GM21825 (cell line): ENCODE results near the gene ASTN1.

Experiments used
- ATAC-seq: cut with Tn5 transposase; IDR thresholded peaks from one replicate; pipeline ENCODE4 v1.9.1; 2021; ENCODE audit warnings: mild to moderate bottlenecking, moderate library complexity; ENCODE audit not compliant: unreplicated experiment

Gene ASTN1

GRCh38 chr1:177165069-177165439, 542 bp upstream of the ASTN1 start:
- no peak for ATAC-seq

DNA sequence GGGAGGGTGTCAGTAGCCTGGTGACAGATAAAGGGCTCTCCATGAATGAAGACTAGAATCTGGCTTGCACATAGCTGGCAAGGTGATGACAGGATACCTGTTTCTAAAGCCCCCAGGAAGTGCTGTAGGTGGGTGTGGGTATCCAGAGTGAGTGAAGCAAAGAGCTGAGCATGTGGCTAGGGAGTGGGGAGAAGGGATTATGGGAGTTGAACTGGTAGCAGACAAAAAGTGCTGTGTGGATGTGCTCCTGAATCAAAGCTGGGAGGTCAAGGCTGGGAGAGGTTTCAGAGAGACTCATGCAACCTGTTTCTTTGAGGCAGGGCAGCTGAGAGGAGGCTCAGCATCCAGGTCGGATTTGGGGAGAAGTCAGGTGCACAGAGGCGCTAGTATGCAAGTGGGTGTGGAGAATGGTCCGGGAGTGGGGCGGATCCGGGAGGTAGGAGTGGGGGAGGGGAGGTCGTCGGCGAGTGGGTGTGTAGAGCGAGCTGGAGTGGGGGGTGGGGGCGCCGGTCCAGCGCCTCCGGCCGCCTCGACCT, 600 bp downstream of the ASTN1 start:
- ATAC-seq, result no peak

GRCh38 chr1:177162243-177162642, 2.3 kb downstream of the ASTN1 start:
- ATAC-seq, result no peak

GRCh38 chr1:177146499-177146898, 18.0 kb downstream of the ASTN1 start:
- ATAC-seq, result no peak

- ATAC-seq, result no peak
Observed at GRCh38 chr1:177145106-177146070, 19.1 kb downstream of the ASTN1 start.

DNA sequence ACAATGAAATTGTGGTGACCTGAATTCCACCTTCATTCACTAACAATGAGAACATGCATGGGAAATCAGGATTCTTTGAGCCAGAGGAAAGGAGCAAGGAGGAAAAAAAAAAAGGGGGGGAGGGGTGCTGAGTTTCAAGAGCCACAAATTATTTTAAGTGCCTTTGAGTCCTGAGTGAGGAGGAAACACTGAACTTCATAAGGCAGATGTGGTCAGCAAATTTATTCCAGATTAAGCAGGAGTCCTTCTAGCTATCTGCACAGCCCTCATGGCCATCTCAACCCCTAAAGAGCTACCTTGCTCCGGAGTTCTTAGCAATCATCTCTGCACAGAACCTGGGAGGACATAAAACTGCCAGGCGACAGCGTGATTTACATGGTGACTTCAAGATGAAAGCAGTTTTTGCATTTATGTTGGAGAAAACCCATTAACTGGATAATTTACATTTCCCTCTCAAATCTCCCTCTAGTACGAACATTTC, 21.7 kb downstream of the ASTN1 start:
- no peak for ATAC-seq

GRCh38 chr1:177142010-177142409, 22.5 kb downstream of the ASTN1 start:
- ATAC-seq, result no peak

- no peak for ATAC-seq
Observed at GRCh38 chr1:177138347-177138746, 26.2 kb downstream of the ASTN1 start.

DNA sequence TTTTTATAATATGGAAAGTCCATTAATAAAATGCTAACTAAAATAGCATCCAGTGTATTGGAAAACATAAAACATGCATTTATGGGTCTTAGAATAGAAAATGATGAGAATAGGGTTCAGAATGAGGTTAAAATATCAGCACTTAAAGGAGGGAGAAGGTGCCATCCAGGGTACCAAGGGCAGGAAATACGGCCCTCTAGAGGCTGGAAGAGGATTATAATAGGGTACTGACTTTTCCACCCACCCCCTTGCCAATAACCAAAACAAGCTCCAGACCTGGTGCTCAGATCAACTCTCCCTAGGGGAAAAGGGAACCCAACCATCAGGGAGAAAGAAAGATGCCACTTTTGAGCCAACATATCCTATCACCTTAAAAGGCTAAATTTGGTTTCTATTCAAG, 26.7 kb downstream of the ASTN1 start:
- ATAC-seq, result no peak

- no peak for ATAC-seq
Observed at GRCh38 chr1:177135250-177135649, 29.3 kb downstream of the ASTN1 start.

DNA sequence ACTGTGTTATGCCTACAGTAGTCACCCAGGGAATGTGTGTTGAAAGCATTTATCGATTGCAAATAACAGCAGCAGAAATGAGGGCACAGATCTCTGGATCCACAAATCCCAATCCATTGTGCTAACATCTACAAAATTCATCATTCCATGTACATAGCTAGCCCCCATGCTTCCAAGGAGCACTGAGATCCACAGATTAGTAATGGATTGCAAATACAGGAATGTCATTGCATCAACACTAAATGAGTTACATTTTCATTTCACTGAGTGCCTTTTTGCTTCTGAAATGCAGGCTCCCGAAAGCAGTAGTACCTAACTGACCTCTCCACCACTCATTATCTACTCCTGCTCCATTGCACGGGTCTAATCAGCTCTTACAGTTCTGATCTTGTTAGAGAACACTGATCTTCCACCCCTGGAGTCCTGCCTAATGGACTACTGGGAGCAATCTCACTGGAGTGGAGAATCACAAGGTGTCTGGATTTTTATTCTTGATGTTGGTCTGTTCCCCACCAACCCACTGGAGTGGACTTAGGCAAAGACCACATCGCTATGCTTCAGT, 30.5 kb downstream of the ASTN1 start:
- ATAC-seq, result no peak

- no peak for ATAC-seq
Observed at GRCh38 chr1:177132141-177132540, 32.4 kb downstream of the ASTN1 start.

DNA sequence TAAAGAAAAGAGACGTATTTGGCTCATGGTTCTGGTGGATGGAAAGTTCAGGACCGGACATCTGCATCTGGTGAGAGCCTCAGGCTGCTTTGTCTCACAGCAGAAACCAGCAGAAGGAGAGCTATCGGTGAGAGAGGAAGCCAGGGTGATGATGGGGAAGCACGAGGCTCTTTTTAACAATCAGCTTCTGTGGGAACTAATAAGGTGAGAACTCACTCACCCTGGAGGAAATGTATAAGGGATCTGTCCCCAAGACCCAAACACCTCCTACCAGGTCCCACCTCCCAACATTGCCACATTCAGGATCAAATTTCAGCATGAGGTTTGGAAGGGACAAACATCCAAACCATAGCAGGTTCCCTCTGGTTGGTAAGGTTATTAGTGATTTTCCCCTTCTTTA, 32.8 kb downstream of the ASTN1 start:
- no peak for ATAC-seq

DNA sequence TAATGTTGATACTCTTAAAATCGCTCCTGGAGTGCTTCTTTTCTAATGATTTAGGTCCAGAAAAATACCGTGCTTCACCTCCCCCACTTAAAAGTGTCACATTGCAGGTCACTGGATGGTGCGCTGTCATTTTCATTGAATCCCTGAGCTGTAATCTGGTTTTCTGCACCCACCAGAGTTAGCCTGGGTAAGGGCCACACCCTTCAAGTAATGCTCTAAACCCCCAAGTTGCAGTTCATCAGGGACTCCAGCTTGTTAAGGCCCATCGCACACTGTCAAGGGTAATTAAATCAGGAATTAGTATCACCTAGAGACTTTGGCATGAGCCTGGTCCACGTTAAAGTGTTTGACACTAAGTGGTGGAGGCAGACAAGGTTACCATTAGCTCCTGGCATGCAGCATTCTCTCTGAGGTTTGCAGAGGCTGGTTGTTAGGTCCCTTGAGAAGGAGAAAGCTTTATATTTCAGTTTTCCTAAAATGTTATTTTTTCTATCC, 34.0 kb downstream of the ASTN1 start:
- ATAC-seq, result no peak

GRCh38 chr1:177128665-177129281, 35.7 kb downstream of the ASTN1 start:
- no peak for ATAC-seq

DNA sequence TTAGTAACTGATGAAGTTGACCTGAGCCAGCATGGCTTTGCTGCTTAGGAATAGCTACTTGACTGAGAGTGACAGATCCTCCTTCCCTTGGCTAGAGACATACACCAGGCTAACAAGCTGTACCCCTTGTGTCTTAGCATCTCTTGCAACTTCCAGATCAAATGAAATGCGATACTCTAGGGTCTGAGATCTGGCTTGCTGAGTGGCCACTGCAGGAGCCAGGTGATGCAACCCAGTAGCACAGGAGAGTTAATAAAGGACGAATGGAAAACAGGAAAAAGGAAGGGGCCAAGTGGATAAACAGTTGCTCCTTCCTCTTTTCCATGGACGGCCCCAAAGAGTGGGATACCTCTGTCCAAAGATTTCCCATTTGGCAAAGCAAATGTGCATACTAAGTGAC, 38.2 kb downstream of the ASTN1 start:
- ATAC-seq, result no peak

GRCh38 chr1:177124577-177125278, 39.8 kb downstream of the ASTN1 start:
- ATAC-seq, result no peak

DNA sequence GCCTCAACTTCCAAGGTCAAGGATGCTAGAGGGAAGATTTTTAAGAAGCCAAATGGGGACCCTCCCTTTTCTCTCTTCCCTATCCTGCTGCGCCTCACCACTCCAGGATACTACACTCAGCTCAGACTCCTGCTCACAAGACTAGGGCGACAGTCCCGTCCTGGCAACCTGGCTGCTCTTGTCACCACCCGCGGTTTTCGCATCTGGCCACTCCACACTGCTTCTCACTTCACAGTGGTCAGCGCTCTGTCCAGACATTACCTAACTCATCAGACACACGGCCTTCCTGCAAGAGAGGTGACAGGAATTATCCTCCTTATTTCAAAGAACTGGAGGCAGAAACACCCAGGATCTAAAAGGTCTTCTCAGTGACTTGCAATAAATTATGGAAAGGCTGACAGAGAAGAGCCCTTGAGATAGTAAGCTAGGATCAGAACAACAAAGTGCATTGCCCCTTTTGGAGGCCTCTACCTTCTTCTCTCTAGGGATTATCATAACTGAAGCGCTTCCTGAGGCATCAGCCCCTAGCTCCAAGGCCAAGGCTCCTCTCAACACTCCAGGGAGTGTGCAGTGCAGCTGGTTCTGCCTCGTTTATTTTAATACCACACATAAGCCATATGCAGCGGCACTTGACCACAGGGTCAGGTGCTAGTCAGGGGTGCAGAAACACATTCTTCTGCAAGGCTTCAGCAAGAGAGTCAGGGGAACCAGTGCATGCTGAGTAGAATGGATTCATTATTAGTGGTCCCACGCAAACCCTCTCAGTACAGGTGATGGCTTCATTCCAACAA, 41.9 kb downstream of the ASTN1 start:
- no peak for ATAC-seq

DNA sequence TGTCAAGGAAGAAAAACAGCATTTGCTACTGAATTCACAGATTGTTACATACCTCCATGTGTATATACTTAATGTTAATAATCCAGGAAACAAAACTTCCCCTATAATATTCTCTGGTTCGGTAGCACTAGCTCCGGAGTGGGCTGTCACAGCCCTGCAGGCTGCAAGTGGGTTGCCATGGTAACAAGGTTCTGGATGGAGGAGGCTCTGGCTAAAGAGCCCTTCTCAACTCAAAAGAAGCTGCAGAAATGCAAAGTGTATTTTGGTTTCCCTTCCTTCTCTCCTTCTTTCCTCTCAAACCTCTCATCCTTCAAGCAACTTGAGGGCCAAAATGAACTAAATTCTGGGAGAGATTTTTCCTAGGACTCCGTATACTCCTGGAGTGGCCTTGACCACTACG, 45.2 kb downstream of the ASTN1 start:
- ATAC-seq, result no peak

DNA sequence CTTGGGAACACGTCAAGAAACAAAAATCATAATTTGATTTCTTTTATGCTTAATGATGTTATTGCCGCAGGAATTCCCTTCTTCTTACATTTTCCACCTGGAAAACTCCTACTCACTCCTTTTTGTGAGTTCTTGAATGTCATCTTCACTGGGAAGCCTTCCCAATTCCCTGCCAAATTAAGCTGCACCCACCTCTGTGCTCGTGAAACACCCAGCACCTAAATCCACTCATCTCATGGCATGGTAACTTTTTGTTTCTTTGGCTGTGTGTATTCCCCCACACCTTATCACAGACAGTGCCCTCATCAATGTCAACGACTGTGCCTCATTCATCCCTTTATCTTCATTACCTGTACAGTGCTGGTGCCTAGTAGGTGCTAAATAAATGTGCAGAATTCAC, 45.6 kb downstream of the ASTN1 start:
- no peak for ATAC-seq
